ENCODE data around the gene AHSA1.

GRCh38 chr14:77505031-77505430, 47.1 kb downstream of the AHSA1 start:
- TF ChIP-seq, protein P1, sequence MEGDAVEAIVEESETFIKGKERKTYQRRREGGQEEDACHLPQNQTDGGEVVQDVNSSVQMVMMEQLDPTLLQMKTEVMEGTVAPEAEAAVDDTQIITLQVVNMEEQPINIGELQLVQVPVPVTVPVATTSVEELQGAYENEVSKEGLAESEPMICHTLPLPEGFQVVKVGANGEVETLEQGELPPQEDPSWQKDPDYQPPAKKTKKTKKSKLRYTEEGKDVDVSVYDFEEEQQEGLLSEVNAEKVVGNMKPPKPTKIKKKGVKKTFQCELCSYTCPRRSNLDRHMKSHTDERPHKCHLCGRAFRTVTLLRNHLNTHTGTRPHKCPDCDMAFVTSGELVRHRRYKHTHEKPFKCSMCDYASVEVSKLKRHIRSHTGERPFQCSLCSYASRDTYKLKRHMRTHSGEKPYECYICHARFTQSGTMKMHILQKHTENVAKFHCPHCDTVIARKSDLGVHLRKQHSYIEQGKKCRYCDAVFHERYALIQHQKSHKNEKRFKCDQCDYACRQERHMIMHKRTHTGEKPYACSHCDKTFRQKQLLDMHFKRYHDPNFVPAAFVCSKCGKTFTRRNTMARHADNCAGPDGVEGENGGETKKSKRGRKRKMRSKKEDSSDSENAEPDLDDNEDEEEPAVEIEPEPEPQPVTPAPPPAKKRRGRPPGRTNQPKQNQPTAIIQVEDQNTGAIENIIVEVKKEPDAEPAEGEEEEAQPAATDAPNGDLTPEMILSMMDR (conservative IDR thresholded peaks at IDR 0.05; ENCODE audit: low read depth in 2 of 2), result no peak
- TF ChIP-seq NANOG (IDR thresholded peaks at IDR 0.05; ENCODE audit: borderline replicate concordance) (no peak), POLR2AphosphoS5 (IDR thresholded peaks at IDR 0.05; ENCODE audit: low read depth) (no peak), EZH2phosphoT487 (IDR thresholded peaks at IDR 0.05; ENCODE audit: unreplicated experiment) (no peak), EZH2 (IDR thresholded peaks at IDR 0.05; ENCODE audit: low read depth, unreplicated experiment) (no peak), STAT1 (IDR thresholded peaks at IDR 0.05; ENCODE audit: unreplicated experiment) (no peak), CREB1 (CRISPR knock-in tag; IDR thresholded peaks at IDR 0.05; ENCODE audit: low read depth) (no peak), REST (IDR thresholded peaks at IDR 0.05; ENCODE audit: unreplicated experiment) (no peak), JUNB (IDR thresholded peaks at IDR 0.05; ENCODE audit: unreplicated experiment) (no peak), ZNF114 (CRISPR knock-in tag; IDR thresholded peaks at IDR 0.05) (no peak)
- TF ChIP-seq, protein P2, sequence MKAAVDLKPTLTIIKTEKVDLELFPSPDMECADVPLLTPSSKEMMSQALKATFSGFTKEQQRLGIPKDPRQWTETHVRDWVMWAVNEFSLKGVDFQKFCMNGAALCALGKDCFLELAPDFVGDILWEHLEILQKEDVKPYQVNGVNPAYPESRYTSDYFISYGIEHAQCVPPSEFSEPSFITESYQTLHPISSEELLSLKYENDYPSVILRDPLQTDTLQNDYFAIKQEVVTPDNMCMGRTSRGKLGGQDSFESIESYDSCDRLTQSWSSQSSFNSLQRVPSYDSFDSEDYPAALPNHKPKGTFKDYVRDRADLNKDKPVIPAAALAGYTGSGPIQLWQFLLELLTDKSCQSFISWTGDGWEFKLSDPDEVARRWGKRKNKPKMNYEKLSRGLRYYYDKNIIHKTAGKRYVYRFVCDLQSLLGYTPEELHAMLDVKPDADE (IDR thresholded peaks at IDR 0.05), result no peak
- TF ChIP-seq, protein P3, sequence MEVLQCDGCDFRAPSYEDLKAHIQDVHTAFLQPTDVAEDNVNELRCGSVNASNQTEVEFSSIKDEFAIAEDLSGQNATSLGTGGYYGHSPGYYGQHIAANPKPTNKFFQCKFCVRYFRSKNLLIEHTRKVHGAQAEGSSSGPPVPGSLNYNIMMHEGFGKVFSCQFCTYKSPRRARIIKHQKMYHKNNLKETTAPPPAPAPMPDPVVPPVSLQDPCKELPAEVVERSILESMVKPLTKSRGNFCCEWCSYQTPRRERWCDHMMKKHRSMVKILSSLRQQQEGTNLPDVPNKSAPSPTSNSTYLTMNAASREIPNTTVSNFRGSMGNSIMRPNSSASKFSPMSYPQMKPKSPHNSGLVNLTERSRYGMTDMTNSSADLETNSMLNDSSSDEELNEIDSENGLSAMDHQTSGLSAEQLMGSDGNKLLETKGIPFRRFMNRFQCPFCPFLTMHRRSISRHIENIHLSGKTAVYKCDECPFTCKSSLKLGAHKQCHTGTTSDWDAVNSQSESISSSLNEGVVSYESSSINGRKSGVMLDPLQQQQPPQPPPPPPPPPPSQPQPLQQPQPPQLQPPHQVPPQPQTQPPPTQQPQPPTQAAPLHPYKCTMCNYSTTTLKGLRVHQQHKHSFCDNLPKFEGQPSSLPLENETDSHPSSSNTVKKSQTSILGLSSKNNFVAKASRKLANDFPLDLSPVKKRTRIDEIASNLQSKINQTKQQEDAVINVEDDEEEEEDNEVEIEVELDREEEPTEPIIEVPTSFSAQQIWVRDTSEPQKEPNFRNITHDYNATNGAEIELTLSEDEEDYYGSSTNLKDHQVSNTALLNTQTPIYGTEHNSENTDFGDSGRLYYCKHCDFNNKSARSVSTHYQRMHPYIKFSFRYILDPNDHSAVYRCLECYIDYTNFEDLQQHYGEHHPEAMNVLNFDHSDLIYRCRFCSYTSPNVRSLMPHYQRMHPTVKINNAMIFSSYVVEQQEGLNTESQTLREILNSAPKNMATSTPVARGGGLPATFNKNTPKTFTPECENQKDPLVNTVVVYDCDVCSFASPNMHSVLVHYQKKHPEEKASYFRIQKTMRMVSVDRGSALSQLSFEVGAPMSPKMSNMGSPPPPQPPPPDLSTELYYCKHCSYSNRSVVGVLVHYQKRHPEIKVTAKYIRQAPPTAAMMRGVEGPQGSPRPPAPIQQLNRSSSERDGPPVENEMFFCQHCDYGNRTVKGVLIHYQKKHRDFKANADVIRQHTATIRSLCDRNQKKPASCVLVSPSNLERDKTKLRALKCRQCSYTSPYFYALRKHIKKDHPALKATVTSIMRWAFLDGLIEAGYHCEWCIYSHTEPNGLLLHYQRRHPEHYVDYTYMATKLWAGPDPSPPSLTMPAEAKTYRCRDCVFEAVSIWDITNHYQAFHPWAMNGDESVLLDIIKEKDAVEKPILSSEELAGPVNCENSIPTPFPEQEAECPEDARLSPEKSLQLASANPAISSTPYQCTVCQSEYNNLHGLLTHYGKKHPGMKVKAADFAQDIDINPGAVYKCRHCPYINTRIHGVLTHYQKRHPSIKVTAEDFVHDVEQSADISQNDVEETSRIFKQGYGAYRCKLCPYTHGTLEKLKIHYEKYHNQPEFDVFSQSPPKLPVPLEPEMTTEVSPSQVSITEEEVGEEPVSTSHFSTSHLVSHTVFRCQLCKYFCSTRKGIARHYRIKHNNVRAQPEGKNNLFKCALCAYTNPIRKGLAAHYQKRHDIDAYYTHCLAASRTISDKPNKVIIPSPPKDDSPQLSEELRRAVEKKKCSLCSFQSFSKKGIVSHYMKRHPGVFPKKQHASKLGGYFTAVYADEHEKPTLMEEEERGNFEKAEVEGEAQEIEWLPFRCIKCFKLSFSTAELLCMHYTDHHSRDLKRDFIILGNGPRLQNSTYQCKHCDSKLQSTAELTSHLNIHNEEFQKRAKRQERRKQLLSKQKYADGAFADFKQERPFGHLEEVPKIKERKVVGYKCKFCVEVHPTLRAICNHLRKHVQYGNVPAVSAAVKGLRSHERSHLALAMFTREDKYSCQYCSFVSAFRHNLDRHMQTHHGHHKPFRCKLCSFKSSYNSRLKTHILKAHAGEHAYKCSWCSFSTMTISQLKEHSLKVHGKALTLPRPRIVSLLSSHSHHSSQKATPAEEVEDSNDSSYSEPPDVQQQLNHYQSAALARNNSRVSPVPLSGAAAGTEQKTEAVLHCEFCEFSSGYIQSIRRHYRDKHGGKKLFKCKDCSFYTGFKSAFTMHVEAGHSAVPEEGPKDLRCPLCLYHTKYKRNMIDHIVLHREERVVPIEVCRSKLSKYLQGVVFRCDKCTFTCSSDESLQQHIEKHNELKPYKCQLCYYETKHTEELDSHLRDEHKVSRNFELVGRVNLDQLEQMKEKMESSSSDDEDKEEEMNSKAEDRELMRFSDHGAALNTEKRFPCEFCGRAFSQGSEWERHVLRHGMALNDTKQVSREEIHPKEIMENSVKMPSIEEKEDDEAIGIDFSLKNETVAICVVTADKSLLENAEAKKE (CRISPR knock-in tag; IDR thresholded peaks at IDR 0.05), result no peak
